ENCODE measurements around the gene SERPINB13. TPM values are rescaled to one million over a fixed set of nuclear protein-coding genes. Genes with fewer than 3 reads are reported as not detected.

The SERPINB13 gene
- total and polyA plus RNA-seq, 3 donors from 2014 or later, result not detected

GRCh38 chr18:63570721-63571120, 16.4 kb upstream of the SERPINB13 start:
- Histone ChIP-seq H3K27me3 (no peaks in the 10 kb centered on the region), H3K27ac (no peak overlapping the region), H3K36me3 (ENCODE audit: low read depth, missing control alignments) (no peaks in the 10 kb centered on the region), H3K4me1 (no peaks in the 10 kb centered on the region), H3K9me3 (no peaks in the 10 kb centered on the region), H3K4me3 (no peak overlapping the region)
- intact Hi-C loops (cut with DNase I; ENCODE audit: low total_unique reads), result no loop called here
- TF ChIP-seq CTCF (IDR thresholded peaks at IDR 0.05) (no peak), POLR2A (IDR thresholded peaks at IDR 0.05) (no peak)
- WGBS, 2 donors, result 64 to 73% methylated on average over 6 of the region's 6 CpGs
- DNase-seq, result peak; percentile 19

- no peak overlapping the region for H3K27ac ChIP-seq
- no peaks in the 10 kb centered on the region for H3K36me3 ChIP-seq (ENCODE audit: low read depth, missing control alignments)
- H3K4me1 ChIP-seq, result no peaks in the 10 kb centered on the region
- TF ChIP-seq CTCF (IDR thresholded peaks at IDR 0.05) (no peak), POLR2A (IDR thresholded peaks at IDR 0.05) (no peak)
- H3K27me3 ChIP-seq, result no peaks in the 10 kb centered on the region
- intact Hi-C loops (cut with DNase I; ENCODE audit: low total_unique reads), result loop anchor here (5.0 kb wide), 1 partner anchor 53 kb away; no protein-coding TSS in a partner anchor
- no peaks in the 10 kb centered on the region for H3K9me3 ChIP-seq
- no peak overlapping the region for H3K4me3 ChIP-seq
- DNase-seq, result no peak
Observed at GRCh38 chr18:63575681-63576080, 11.5 kb upstream of the SERPINB13 start.

GRCh38 chr18:63578357-63578958, 8.7 kb upstream of the SERPINB13 start:
- Histone ChIP-seq H3K36me3 (ENCODE audit: low read depth, missing control alignments) (no peaks in the 10 kb centered on the region), H3K27me3 (no peaks in the 10 kb centered on the region), H3K27ac (no peak overlapping the region), H3K4me1 (no peaks in the 10 kb centered on the region), H3K4me3 (no peak overlapping the region), H3K9me3 (no peaks in the 10 kb centered on the region)
- TF ChIP-seq POLR2A (IDR thresholded peaks at IDR 0.05) (no peak), CTCF (IDR thresholded peaks at IDR 0.05) (peak; percentile 57 to 67 (median 60))
- DNase-seq, result peak; percentile 61
- WGBS, 2 donors, result 14 to 16% methylated on average over 5 of the region's 5 CpGs
- intact Hi-C loops (cut with DNase I; ENCODE audit: low total_unique reads), result loop anchor here (5.0 kb wide), 1 partner anchor 56 kb away; no protein-coding TSS in a partner anchor

- Histone ChIP-seq H3K4me1 (no peaks in the 10 kb centered on the region), H3K9me3 (no peaks in the 10 kb centered on the region), H3K27ac (no peak overlapping the region), H3K4me3 (no peak overlapping the region), H3K27me3 (no peaks in the 10 kb centered on the region), H3K36me3 (ENCODE audit: low read depth, missing control alignments) (no peaks in the 10 kb centered on the region)
- DNase-seq, result no peak
- WGBS, 2 donors, result 60 to 63% methylated on average over 2 of the region's 2 CpGs
- TF ChIP-seq CTCF (IDR thresholded peaks at IDR 0.05), result no peak
- no peak for TF ChIP-seq POLR2A (IDR thresholded peaks at IDR 0.05)
- intact Hi-C loops (cut with DNase I; ENCODE audit: low total_unique reads), result loop anchor here (5.0 kb wide), 1 partner anchor 57 kb away; no protein-coding TSS in a partner anchor
Observed at GRCh38 chr18:63579616-63580015, 7.5 kb upstream of the SERPINB13 start.

GRCh38 chr18:63585988-63586387, 1.2 kb upstream of the SERPINB13 start:
- Histone ChIP-seq H3K27ac (no peak overlapping the region), H3K9me3 (no peaks in the 10 kb centered on the region), H3K27me3 (no peaks in the 10 kb centered on the region), H3K4me3 (no peak overlapping the region), H3K4me1 (no peaks in the 10 kb centered on the region), H3K36me3 (ENCODE audit: low read depth, missing control alignments) (no peaks in the 10 kb centered on the region)
- intact Hi-C loops (cut with DNase I; ENCODE audit: low total_unique reads), result no loop called here
- TF ChIP-seq POLR2A (IDR thresholded peaks at IDR 0.05) (no peak), CTCF (IDR thresholded peaks at IDR 0.05) (no peak)
- WGBS, 2 donors, result 83 to 91% methylated on average over 4 of the region's 4 CpGs
- DNase-seq, result no peak
